Measurements from ENCODE around the gene MKNK1.

GRCh38 chr1:46622344-46622743, 18.3 kb upstream of the MKNK1 start:
- peak; percentile 46 for TF ChIP-seq CTCF (IDR thresholded peaks at IDR 0.05; ENCODE audit: low read depth, low read length, poor library complexity, severe bottlenecking)
- TF ChIP-seq EZH2phosphoT487 (IDR thresholded peaks at IDR 0.05; ENCODE audit: borderline replicate concordance, low read length) = no peak

All from DOHH2 (cell line).